IMR-90 (cell line): ENCODE measurements around the gene KAT6B. TPM values are rescaled to one million over a fixed set of nuclear protein-coding genes. Genes with fewer than 3 reads are reported as not detected.
A peak's percentile ranks its signal among the peaks of the same experiment; 100 is the strongest.

Experiments
- ATAC-seq: fragments of 200-7000 bp; cut with Tn5 transposase; 2 replicates; pipeline ENCODE4 v1.9.1; 2020; ENCODE audit warnings: low read depth, mild to moderate bottlenecking, moderate library complexity
- BruUV-seq: library from RNA; stranded (reverse); fragments of 400-500 nt; replicated peaks from 2 replicates; lab custom pipeline; 2021; lab: Mats Ljungman, UMichigan
- CTCF ChIA-PET: fragments of 300-600 bp; formaldehyde crosslinking; extraction: SDS; loops from one replicate; lab custom pipeline; 2021; ENCODE audit warnings: antibody characterized with exemption; lab: Yijun Ruan, JAX
- POLR2A ChIA-PET: fragments of 300-600 bp; sonication (Branson Sonifier 250); formaldehyde crosslinking; loops from one replicate; lab custom pipeline; 2022; ENCODE audit warnings: antibody characterized with exemption; ENCODE audit not compliant: unreplicated experiment; lab: Charles Lee
- DNase-seq: peaks from one replicate; pipeline ENCODE4 v3.0.0; 2013
- H2AFZ ChIP-seq: replicated peaks from 2 replicates; pipeline ENCODE3; 2013; ENCODE audit warnings: low read length, mild to moderate bottlenecking; ENCODE audit not compliant: poor library complexity
- H2AK5ac ChIP-seq: 2 replicates; pipeline ENCODE4 v1.6.1; 2013; ENCODE audit warnings: low read depth, low read length, inconsistent platforms
- H2AK9ac ChIP-seq: replicated peaks from 2 replicates; pipeline ENCODE3; 2013; ENCODE audit warnings: mild to moderate bottlenecking, low read depth, low read length, moderate library complexity; ENCODE audit not compliant: poor library complexity
- H2BK120ac ChIP-seq: 2 replicates; pipeline ENCODE4 v1.6.1; 2013; ENCODE audit warnings: low read depth, low read length, inconsistent platforms
- H2BK15ac ChIP-seq: 3 replicates; pipeline ENCODE4 v1.6.1; 2013; ENCODE audit warnings: low read depth, low read length, inconsistent platforms
- H2BK20ac ChIP-seq: 2 replicates; pipeline ENCODE4 v1.6.1; 2013; ENCODE audit warnings: low read depth, mild to moderate bottlenecking, inconsistent platforms, low read length, moderate library complexity
- H2BK5ac ChIP-seq: 2 replicates; pipeline ENCODE4 v1.6.1; 2013; ENCODE audit warnings: mild to moderate bottlenecking, low read depth, low read length, inconsistent platforms; ENCODE audit not compliant: poor library complexity, severe bottlenecking
- H3K14ac ChIP-seq: replicated peaks from 2 replicates; pipeline ENCODE4 v1.6.1; 2013; ENCODE audit warnings: low read depth, low read length, inconsistent platforms
- H3K18ac ChIP-seq: 2 replicates; pipeline ENCODE4 v1.6.1; 2013; ENCODE audit warnings: low read depth, low read length, control low read depth
- H3K23ac ChIP-seq: 2 replicates; pipeline ENCODE4 v1.6.1; 2013; ENCODE audit warnings: low read depth, low read length, inconsistent platforms
- H3K27ac ChIP-seq: 2 replicates; pipeline ENCODE4 v1.5.1; 2013; ENCODE audit warnings: mild to moderate bottlenecking, control low read depth, low read length; ENCODE audit not compliant: insufficient read depth
- H3K27me3 ChIP-seq: 2 replicates; pipeline ENCODE4 v1.6.1; 2013; ENCODE audit warnings: low read length; ENCODE audit not compliant: control insufficient read depth, insufficient read depth
- H3K36me3 ChIP-seq: 2 replicates; pipeline ENCODE4 v1.6.1; 2013; ENCODE audit warnings: low read length, mixed read lengths; ENCODE audit not compliant: control insufficient read depth, insufficient read depth
- H3K4ac ChIP-seq: 2 replicates; pipeline ENCODE4 v1.6.1; 2013; ENCODE audit warnings: low read depth, low read length, inconsistent platforms
- H3K4me1 ChIP-seq: 2 replicates; pipeline ENCODE4 v1.6.1; 2013; ENCODE audit warnings: low read length, mixed read lengths; ENCODE audit not compliant: control insufficient read depth, insufficient read depth
- H3K4me2 ChIP-seq: 2 replicates; pipeline ENCODE4 v1.6.1; 2013; ENCODE audit warnings: low read depth, mild to moderate bottlenecking, control low read depth, low read length, moderate library complexity
- H3K4me3 ChIP-seq: 2 replicates; pipeline ENCODE4 v1.5.1; 2013; ENCODE audit warnings: low read depth, mild to moderate bottlenecking, control low read depth, low read length, moderate library complexity; ENCODE audit not compliant: insufficient read depth
- H3K56ac ChIP-seq: 2 replicates; pipeline ENCODE4 v1.6.1; 2013; ENCODE audit warnings: low read length, inconsistent platforms; ENCODE audit not compliant: insufficient read depth; ENCODE audit errors: extremely low read depth
- H3K79me1 ChIP-seq, 2 experiments: 2 replicates each; pipeline ENCODE4 v1.6.1; 2013; ENCODE audit warnings: low read length in 2 of 2, inconsistent platforms in 1 of 2, low read depth in 1 of 2
- H3K9ac ChIP-seq: 2 replicates; pipeline ENCODE4 v1.6.1; 2013; ENCODE audit warnings: low read depth, low read length, control low read depth
- H3K9me1 ChIP-seq: 2 replicates; pipeline ENCODE4 v1.6.1; 2013; ENCODE audit warnings: low read length, inconsistent platforms; ENCODE audit not compliant: insufficient read depth
- H3K9me3 ChIP-seq: 2 replicates; pipeline ENCODE4 v1.6.1; 2013; ENCODE audit warnings: low read length; ENCODE audit not compliant: control insufficient read depth, insufficient read depth
- H4K20me1 ChIP-seq: 2 replicates; pipeline ENCODE4 v1.6.1; 2013; ENCODE audit warnings: low read length, inconsistent platforms; ENCODE audit not compliant: insufficient read depth
- H4K5ac ChIP-seq: 2 replicates; pipeline ENCODE4 v1.6.1; 2013; ENCODE audit warnings: mild to moderate bottlenecking, low read depth, low read length, control low read depth
- H4K8ac ChIP-seq, 2 experiments: 2 replicates each; pipeline ENCODE4 v1.6.1; 2013; ENCODE audit warnings: low read depth in 2 of 2, low read length in 2 of 2, control low read depth in 1 of 2, inconsistent platforms in 1 of 2
- H4K91ac ChIP-seq: 2 replicates; pipeline ENCODE4 v1.6.1; 2013; ENCODE audit warnings: low read depth, low read length, inconsistent platforms; ENCODE audit not compliant: insufficient read depth
- BHLHE40 ChIP-seq: fragments of 150-350 bp; IDR thresholded peaks from 2 replicates; pipeline ENCODE4 v1.6.1; 2016; ENCODE audit warnings: mild to moderate bottlenecking, low read depth, low read length
- CHD1 ChIP-seq: IDR thresholded peaks from 2 replicates; pipeline ENCODE4 v1.6.1; 2012; ENCODE audit warnings: low read depth, low read length, improper control_type of control experiment
- ELK1 ChIP-seq: fragments of 150-350 bp; IDR thresholded peaks from 2 replicates; pipeline ENCODE4 v1.6.1; 2016; ENCODE audit warnings: low read depth, mild to moderate bottlenecking, low read length, moderate library complexity, borderline replicate concordance
- RCOR1 ChIP-seq: IDR thresholded peaks from 2 replicates; pipeline ENCODE4 v1.6.1; 2012; ENCODE audit warnings: mild to moderate bottlenecking, low read length, improper control_type of control experiment; ENCODE audit not compliant: insufficient replicate concordance
- RFX5 ChIP-seq: IDR thresholded peaks from 2 replicates; pipeline ENCODE4 v1.8.0; 2012; ENCODE audit warnings: low read depth, mild to moderate bottlenecking, low read length, moderate library complexity
- SMC3 ChIP-seq: fragments of 150-350 bp; IDR thresholded peaks from 2 replicates; pipeline ENCODE4 v1.6.1; 2016; ENCODE audit warnings: low read depth, mild to moderate bottlenecking, antibody characterized with exemption, low read length, moderate library complexity
- dilution Hi-C: fragments of 300-500 bp; cut with HindIII; formaldehyde crosslinking; loops from one replicate; pipeline ENCODE4 v1.14.3; 2018; ENCODE audit warnings: low sequenced_read_pairs; ENCODE audit not compliant: unreplicated experiment
- in situ Hi-C: fragments of 300-500 bp; cut with MboI; formaldehyde crosslinking; loops from 3 replicates; pipeline ENCODE4 v1.14.3; 2019; ENCODE audit warnings: low sequenced_read_pairs, inconsistent platforms, mixed read lengths
- intact Hi-C: fragments of 100-400 bp; cut with micrococcal nuclease; formaldehyde crosslinking; loops from 2 replicates; pipeline ENCODE4 v1.10.0; 2022
- polyA plus RNA-seq, 3 experiments: library from polyadenylated mRNA; depleted of rRNA; stranded (reverse); fragments of >200 nt; gene quantifications; 2 replicates each; pipeline ENCODE4 v1.2.3, GENCODE V29; 2012; ENCODE audit warnings: low replicate concordance in 1 of 3
- total RNA-seq: library from RNA; depleted of rRNA; stranded (reverse); fragments of >200 nt; gene quantifications from 2 replicates; pipeline ENCODE4 v1.2.3, GENCODE V29; 2012

The KAT6B gene
- total and polyA plus RNA-seq, 2 of the 4 experiments (the other 2 are of a cell fraction), result 8.8 to 28.1 TPM

- no peaks in the 10 kb centered on the region for H3K36me3 ChIP-seq
- no peaks in the 10 kb centered on the region for H3K27me3 ChIP-seq
- H2AK5ac ChIP-seq, result peak overlapping the region; percentile 54
- dilution Hi-C loops, result no loop called here
- no peaks in the 10 kb centered on the region for H3K9me3 ChIP-seq
- no peak overlapping the region for H3K9ac ChIP-seq
- in situ Hi-C loops, result no loop called here
- TF ChIP-seq RCOR1 (no peak), CHD1 (no peak), BHLHE40 (no peak), SMC3 (no peak), ELK1 (no peak), RFX5 (no peak)
- peak overlapping the region; percentile 62; the same call in 1 of the 2 replicates for H3K56ac ChIP-seq
- peak overlapping the region; percentile 79 for H2BK5ac ChIP-seq
- DNase-seq (no peak), ATAC-seq (no peak)
- peak overlapping the region; percentile 90; the same call in 1 of the 2 replicates for H3K23ac ChIP-seq
- BruUV-seq, result no TSS peak
- H2BK120ac ChIP-seq, result peak overlapping the region; percentile 86
- ChIA-PET CTCF (interaction anchor here (1.2 kb wide), 1 partner anchor 10 kb away, joined by 4 read pairs; no protein-coding TSS in a partner anchor), POLR2A (no interaction called here)
- peak overlapping the region; percentile 93 for H3K14ac ChIP-seq
- peak overlapping the region; percentile 44; the same call in 1 of the 2 replicates for H3K27ac ChIP-seq
- H3K4me2 ChIP-seq, result no peak overlapping the region
- peaks cover 34 to 75% of the 10 kb centered on the region in 2 experiments for H3K79me1 ChIP-seq
- H4K8ac ChIP-seq, result peak overlapping the region; percentile 28 to 63; a peak in 2 of 4 replicates
- no peak overlapping the region for H2AFZ ChIP-seq
- peak overlapping the region; percentile 79; the same call in 1 of the 2 replicates for H4K5ac ChIP-seq
- H2BK15ac ChIP-seq, result peak overlapping the region; percentile 63; the same call in 1 of the 3 replicates
- H2AK9ac ChIP-seq, result no peak overlapping the region
- H3K9me1 ChIP-seq, result peaks cover 22% of the 10 kb centered on the region
- H4K20me1 ChIP-seq, result peaks cover 3% of the 10 kb centered on the region; the same call in 1 of the 2 replicates
- peak overlapping the region; percentile 74; the same call in 1 of the 2 replicates for H3K18ac ChIP-seq
- H3K4me3 ChIP-seq, result no peak overlapping the region
- H2BK20ac ChIP-seq, result peak overlapping the region; percentile 84
- peak overlapping the region; percentile 81 for H4K91ac ChIP-seq
- intact Hi-C loops, result no loop called here
- H3K4ac ChIP-seq, result peak overlapping the region; percentile 83; the same call in 1 of the 2 replicates
- H3K4me1 ChIP-seq, result peaks cover 44% of the 10 kb centered on the region
These were observed 51.5 kb downstream of the KAT6B start for GRCh38 chr10:74877898-74878297.
